Stimulated activated CD4-positive, alpha-beta T cell treated with anti-CD3 and anti-CD28 coated beads, TNF-alpha, amount 100 ng/mL, for 1 hour (primary cell): ENCODE data around the gene CDCA5.

ENCODE experiments used
- DNase-seq, 3 donors: peaks; one replicate each; pipeline ENCODE4 v3.0.0-alpha.2; 2020; ENCODE audit warnings: low read depth in 3 of 3, low spot score in 1 of 3

The CDCA5 gene, protein sequence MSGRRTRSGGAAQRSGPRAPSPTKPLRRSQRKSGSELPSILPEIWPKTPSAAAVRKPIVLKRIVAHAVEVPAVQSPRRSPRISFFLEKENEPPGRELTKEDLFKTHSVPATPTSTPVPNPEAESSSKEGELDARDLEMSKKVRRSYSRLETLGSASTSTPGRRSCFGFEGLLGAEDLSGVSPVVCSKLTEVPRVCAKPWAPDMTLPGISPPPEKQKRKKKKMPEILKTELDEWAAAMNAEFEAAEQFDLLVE

GRCh38 chr11:65083834-65084597 lies at the start of gene CDCA5, which contains the start of gene ZFPL1:
Gene CDCA5 (minus strand): TSS chr11:65084040. CDS start chr11:65083978, 62 bp downstream.
Gene ZFPL1 (plus strand): TSS chr11:65084222. CDS start chr11:65084699, 477 bp downstream.
- DNase-seq: peak; percentile 89 to 93 (median 90)

- peak in 1 of 3 donors; percentile 47 for DNase-seq
Observed at GRCh38 chr11:65132988-65133700, 49.3 kb upstream of the CDCA5 start.

- no peak for DNase-seq
Observed at GRCh38 chr11:65132238-65132987, 48.6 kb upstream of the CDCA5 start.

- DNase-seq: no peak
Observed at GRCh38 chr11:65131895-65132237, 48.0 kb upstream of the CDCA5 start.

- no peak for DNase-seq
Observed at GRCh38 chr11:65131417-65131776, 47.6 kb upstream of the CDCA5 start.

- DNase-seq: no peak
Observed at GRCh38 chr11:65130631-65131416, 47.0 kb upstream of the CDCA5 start.

- no peak for DNase-seq
Observed at GRCh38 chr11:65129649-65130441, 46.0 kb upstream of the CDCA5 start.

DNA sequence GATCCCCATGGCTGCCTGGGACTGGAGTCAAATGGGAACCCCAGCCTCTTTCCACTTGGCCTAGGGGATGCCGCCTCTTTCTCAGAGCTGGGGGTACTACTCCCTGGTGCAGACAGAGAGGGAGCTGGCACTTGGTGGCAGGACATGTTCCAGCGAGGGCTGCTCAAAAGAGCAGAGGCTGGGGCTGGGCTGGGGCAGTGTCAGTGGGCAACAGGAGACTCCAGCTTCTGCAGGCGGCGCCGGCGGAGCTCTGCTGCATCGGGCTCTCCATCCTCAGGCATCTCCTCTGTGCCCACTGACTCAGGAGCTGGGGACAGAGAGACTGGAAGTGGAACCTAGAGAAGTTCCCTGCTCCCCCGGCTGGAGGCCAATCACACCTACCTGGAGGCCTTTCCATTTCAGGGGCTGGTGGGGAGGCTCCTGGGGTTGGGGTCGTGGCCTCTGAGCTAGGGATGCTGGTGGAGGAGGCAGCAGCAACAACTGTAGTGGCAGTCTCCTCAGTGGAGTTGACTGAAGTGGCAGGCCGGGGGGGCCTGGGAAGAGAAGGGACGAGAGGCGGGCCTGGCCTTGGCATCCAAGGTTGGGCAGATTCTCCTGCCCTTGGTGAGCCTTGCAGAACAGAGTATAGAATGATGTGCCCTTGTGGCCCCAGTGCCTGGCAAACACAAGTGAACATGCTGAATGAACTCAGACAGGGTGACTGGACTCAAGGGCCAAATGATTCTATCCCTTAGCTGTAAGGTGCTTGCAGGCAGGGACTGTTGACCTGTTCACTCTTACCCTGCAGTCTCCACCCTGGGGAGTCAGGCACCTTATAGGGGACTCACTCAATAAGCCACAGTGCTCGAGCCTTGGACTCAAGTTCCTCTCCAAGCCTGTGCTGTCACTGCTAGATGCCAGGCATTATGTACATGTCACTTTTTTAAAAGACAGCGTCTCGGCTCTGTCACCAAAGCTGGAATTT lies 44.6 kb upstream of the CDCA5 start:
- no peak for DNase-seq

- no peak for DNase-seq
Observed at GRCh38 chr11:65127473-65128181, 43.8 kb upstream of the CDCA5 start.

GRCh38 chr11:65126624-65127274 lies 42.9 kb upstream of the CDCA5 start:
- DNase-seq: no peak

DNA sequence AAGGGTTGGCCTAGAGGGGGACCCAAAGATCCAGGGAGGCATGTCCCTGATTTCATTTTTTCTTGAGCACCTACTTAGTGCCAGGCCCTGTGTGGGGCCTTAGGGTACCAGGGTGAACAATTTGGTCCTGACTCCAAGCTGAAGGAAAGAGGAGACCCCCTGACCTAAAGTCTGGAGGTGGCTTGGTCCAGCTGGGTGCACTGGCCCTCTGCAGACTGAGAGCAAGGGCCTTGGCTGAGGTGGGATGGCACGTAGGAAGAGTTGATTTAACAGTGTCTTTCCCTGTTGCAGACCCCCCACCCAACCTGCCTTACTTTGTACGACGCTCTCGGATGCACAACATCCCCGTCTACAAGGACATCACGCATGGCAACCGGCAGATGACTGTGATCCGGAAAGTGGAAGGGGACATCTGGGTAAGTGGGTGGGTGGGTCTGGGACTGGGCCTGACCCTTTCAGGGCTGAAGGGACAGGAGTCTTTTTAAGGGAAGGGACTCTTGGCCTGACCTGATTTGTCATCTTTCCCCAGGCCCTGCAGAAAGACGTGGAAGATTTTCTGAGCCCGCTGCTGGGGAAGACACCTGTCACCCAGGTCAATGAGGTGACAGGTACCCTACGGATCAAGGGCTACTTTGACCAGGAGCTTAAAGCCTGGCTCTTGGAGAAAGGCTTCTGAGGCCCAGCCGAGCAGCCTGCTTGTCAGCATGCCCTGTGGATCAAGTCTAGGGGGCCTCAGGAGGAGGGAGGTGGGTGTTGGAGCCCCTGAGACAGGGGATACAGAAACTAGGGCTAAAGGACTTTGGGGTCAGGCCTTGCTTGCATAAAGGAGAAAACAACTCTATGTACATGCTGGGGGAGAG lies 41.6 kb upstream of the CDCA5 start:
- no peak for DNase-seq

- no peak for DNase-seq
Observed at GRCh38 chr11:65124480-65125196, 40.8 kb upstream of the CDCA5 start.

GRCh38 chr11:65121865-65122696 lies 38.2 kb upstream of the CDCA5 start, which contains the start of the genes FAU and MRPL49:
Gene FAU (minus strand): TSS chr11:65122134. CDS start chr11:65121813, 321 bp downstream.
Gene MRPL49 (plus strand): TSS chr11:65122321. CDS start chr11:65122347, 26 bp downstream.
- peak; percentile 96 for DNase-seq

GRCh38 chr11:65121447-65121864 lies 37.6 kb upstream of the CDCA5 start:
- DNase-seq: no peak

DNA sequence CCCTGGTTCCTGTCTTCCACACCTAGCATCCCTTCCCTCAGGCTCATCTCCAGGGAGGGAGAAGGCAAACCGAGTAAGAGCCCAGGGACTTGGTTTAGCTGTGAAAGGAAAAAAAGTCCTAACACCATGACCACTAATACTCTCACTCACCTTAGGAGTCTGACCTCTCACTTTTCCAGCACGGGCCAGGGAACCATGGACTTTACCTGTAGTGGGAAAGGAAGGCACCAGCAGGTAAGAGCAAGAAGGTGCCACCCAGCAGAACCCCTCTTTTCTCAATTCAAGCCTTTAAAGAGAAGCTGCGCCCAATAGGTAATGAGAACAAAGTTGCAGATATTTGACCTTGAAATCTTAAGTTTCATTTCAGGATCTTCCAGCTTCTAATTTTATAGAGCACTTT lies 37.0 kb upstream of the CDCA5 start:
- DNase-seq: no peak
